AG08396 (cell line): ENCODE measurements around the gene HTR3C.
"Not testable (repeated sequence)": the region's sequence is repeated elsewhere in the genome, so short reads cannot be mapped to it uniquely, and the experiment has no call there.

ENCODE experiments used
- DNase-seq: peaks from one replicate; pipeline ENCODE4 v3.0.0; 2012; ENCODE audit warnings: low spot score, mixed read lengths

HTR3C gene

DNA sequence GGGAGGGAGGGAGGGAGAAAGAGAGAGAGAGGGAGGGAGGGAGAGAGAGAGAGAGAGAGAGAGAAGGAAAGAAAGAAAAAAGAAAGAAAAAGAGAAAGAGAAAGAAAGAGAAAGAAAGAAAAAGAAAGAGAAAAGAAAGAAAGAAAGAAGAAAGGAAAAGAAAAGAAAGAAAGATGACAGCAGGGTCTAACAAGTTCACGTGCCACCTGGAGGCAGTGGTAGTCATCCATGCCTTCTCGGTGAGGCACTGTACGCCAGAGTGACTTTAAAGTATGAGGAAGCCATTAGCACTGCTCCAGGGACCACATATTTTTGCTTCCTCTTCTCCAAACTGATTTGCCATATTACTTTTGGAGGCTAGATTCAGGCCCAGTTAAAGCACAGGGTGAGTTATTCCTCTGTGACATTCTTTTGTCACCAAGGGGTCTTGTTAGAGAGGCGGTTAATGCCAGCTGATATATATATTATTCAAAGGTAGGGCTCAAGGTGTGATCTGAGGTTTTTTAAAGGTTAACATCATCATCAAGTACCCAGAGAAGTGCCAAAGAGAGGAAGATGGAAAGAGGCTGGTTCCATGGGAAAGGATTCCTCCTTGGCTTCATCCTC lies 21.6 kb upstream of the HTR3C start, which contains the start of gene HTR3D:
Gene HTR3D (plus strand): TSS at position 556 of the 606 bp plus-strand sequence. CDS start 0 bp downstream, at position 556.
- DNase-seq = no peak

DNA sequence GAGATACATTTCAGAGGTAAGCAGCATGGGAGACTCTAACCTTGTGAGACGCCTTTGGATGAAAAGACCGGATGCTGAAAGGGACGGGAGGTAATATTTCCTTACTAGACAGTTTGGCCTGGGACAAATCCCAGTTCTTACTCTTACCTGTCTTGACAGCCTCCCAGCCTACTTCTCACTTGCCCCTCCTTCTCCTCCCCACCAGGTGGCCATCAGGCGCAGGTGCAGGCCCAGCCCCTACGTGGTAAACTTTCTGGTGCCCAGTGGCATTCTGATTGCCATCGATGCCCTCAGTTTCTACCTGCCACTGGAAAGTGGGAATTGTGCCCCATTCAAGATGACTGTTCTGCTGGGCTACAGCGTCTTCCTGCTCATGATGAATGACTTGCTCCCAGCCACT lies 15.0 kb upstream of the HTR3C start:
- no peak for DNase-seq

DNA sequence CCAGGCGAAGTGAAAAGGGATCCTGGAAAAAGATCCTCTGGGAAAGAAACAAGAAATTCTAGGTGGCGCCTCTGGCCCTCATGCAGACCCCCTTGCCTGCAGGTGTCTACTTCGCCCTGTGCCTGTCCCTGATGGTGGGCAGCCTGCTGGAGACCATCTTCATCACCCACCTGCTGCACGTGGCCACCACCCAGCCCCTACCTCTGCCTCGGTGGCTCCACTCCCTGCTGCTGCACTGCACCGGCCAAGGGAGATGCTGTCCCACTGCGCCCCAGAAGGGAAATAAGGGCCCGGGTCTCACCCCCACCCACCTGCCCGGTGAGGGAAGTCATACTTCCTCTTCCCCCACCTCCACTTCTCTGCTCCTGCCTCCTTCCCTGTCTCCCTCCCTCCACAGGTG lies 14.5 kb upstream of the HTR3C start:
- not testable (repeated sequence) for DNase-seq

DNA sequence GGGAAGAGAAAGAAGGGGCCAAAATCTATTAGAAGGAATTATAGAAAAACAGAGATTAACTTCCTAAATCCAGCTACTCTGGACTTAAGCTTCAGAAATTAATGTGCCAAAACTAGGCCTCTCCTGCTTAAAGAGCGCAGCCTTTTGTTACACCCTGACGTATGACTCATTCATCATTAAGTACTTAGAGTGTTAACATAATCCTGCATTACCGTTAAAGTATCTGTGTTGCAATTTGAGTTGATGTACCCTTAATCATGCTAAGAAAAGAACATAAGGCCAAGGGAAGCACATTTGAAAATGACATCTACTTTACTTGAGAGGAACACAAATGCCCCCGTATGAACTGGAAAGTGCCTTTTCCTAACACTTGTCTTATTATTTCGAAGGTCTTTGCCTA lies 13.4 kb upstream of the HTR3C start:
- no peak for DNase-seq

DNA sequence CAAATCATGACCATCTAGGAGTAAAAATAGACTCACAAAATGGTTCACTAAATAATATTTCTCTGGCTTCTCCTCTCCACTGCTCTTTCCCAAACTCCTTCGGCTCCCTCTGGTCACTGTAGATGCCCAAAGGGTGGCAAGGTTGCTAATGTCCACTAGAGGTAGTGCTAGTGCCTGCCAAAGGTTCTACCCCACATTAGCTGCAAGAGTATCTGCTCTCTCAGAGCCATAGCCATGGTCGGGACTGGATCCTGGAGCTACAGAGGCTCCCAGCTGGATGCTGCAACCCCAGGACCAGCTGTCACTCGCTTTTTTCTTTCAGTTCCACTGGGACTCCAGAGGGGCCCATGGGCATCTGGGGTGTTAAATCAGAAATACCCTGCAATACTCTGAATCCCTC lies 12.8 kb upstream of the HTR3C start:
- peak; percentile 49 for DNase-seq

DNA sequence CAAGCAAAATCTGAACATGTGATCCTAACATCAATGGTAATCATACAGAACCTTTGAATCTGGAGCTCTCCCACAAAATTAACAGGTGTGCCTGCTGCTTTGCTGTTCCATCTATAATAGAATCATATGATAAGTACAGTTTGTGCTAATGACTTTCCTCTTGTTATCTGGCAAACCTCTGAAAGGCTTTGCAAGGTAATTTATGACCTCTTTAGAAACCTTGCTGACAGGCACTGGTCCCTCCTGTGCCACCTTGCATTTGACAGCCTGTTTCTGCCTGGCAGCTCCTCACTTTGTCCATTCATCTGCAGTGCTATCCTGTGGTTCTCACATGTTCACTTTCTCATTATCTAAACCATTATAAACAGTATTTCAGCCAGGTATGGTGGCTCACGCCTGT lies 10.2 kb upstream of the HTR3C start:
- DNase-seq = no peak

DNA sequence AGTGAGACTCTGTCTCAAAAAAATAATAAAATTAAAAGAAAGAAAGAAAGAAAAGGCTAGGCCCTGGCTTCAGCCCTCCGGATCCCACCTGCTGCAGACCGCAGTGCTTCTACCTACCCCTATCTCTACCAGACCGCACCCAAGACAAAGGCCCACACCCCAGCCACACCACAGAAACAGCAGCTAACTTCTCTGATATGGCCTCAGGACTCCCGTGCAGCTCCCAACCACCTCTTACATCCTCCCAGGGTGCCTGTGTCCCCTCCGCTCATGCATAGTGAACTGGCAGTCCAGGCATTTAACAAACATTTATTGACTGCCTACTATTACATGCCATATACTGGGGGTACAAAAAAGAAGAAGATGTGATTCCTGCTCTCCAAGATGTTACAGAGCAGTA lies 6.9 kb upstream of the HTR3C start:
- DNase-seq = no peak

DNA sequence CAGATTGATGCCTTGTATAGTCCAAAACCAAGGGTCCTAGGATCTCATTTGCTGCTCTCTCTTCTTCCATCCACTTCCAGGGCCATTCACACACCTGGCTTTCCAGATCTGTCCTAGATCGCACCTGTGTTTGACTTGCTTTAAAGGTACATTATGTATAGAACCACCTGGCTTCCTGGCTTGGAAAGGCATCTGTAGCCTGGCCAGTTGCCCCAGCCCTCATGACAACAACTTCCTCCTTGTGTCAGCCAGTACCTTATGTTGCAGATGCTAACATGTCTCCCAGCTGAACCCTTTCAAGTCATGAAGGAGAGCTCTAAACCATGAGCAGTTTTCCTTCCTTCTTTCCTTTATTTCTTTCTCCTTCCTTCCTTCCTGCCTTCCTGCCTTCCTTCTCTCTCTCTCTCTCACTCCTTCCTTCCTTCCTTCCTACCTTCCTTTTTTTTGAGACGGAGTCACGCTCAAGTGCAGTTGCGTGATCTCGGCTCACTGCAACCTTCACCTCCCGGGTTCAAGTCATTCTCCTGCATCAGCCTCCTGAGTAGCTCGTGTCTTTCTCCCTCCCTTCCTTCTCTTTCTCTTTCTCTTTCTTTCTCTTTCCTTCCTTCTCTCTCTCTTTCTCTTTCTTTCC lies 2.5 kb upstream of the HTR3C start:
- DNase-seq = no peak

DNA sequence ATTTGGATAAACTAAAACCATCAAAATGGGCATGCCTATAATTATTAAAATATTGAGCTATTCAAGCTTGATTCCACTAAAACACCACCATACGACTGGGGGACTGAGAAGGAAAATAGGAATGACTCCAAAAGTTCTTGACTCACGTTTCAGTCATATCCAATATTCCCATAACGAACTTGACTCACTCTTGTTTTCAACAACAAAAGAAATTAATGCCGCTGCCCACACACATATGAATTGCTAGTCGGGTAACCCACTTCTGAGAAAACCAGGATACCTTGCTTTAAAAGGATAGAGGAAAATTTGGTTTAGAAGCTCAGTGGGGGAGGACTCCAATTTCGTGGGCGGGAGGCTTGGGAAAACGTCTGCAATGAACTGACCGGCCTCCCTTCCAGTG lies 5.2 kb downstream of the HTR3C start:
- no peak for DNase-seq

DNA sequence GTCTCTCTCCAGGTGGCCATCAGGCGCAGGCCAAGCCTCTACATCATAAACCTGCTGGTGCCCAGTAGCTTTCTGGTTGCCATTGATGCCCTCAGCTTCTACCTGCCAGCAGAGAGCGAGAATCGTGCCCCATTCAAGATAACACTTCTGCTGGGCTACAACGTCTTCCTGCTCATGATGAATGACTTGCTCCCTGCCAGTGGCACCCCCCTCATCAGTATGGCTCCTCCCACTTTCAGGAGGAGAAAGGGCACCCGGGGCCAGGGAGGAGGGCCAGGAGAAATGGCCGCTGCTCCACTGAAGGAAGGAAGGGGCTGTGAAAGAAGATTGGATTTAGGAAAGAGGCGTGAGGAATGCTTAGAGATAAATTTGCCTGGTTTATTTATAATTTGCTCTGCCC lies 6.6 kb downstream of the HTR3C start:
- DNase-seq = no peak

DNA sequence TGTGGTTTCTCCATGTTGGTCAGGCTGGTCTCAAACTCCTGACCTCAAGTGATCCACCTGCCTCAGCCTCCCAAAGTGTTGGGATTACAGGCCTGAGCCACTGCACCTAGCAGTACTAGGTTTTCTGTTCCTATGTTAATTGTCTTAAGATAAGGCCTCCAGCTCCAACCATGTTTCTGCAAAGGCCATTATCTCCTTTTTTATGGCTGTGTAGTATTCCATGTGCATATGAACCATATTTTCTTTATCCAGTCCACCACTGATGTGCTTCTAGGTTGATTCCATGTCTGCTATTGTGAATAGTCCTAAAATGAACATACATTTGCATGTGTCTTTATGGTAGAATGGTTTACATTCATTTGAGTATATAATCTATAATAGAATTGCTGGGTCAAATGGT lies 9.8 kb downstream of the HTR3C start:
- no peak for DNase-seq

DNA sequence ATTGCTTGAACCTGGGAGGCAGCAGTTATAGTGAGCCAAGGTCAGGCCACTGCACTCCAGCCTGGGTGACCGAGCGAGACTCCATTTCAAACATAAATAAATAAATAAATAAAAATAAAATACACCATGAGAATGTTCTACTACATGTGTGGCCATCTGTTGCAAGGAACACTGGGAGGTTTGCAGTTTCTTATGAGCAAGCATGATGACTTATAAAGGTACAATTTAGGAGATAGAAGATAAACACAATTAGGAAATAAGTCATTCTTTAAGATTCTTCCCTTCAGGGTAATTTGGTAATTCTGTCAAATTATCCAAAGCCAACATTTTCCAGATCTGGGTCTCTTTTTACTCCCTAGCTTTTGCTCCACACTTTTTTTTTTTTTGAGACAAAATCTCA lies 13.4 kb downstream of the HTR3C start:
- DNase-seq = no peak

DNA sequence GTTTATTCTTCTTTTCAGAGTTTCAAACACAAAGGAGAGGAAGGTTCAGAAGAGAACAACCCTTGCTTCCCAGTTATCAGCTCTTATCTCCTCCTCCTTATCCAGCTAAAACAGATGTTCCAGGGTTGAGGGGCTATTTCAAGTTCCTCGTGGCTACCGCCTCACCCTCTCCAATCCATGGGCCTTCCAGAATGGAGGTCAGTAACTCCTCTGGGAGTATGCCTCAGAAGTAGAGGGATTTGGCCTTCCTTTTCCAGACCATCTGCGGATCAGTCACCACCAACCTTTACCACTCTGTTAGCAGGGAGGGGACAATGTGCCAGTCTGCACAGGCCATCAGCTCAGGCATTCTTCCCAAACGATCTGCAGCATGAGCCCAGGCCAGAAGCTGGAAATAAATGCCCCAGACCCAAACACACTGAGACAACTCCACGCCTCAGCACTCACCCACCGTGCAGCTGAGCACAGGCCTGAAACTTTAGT lies 14.8 kb downstream of the HTR3C start:
- no peak for DNase-seq

DNA sequence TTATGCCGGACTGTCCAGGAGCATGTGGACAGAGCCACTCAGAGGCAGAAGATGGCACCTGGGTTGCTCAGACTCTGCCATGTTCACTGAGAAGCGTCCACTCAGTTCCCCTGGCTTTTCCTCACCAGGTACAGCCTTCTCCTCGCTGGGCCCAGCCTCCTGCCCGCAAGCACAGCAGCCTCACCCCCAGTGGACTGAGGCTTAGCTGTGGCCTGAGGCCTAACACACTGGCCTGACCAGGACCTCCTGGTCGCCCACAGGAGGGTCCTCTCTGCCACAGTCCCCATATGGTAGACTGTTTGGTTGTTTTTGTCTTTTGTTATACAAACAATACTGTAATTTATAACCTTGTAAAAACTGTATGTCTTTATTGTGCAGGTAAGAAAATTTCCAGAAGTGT lies 15.5 kb downstream of the HTR3C start:
- no peak for DNase-seq

DNA sequence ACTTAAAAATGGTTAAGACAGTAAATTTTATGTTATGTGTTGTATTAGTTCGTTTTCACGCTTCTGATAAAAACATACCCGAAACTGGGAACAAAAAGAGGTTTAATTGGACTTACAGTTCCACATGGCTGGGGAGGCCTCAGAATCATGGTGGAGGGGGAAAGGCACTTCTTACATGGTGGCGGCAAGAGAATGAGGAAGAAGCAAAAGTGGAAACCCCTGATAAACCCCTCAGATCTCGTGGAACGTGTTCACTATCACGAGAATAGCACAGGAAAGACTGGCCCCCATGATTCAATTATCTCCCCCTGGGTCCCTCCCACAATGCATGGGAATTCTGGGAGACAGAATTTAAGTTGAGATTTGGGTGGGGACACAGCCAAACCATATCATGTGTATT lies 18.3 kb downstream of the HTR3C start:
- DNase-seq = not testable (repeated sequence)

DNA sequence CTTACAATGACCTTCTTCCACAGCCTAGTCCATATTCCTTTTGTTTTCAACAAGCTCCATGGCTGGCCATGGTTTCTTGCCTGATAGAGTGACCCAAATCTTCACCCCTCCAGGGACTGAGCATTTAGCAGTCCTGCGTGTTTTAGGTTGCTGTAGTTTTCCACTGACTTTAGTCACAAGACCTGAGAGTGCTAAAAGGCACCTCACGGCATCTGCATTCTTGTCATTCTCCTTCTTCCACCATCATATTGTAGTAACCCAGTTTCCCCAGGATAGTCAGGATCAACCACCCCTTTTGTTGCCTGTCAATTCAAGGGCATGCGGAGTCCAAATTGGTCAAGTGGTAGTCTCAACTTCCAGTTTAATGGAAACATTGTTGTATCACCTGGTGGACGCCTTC lies 20.8 kb downstream of the HTR3C start:
- DNase-seq = no peak

DNA sequence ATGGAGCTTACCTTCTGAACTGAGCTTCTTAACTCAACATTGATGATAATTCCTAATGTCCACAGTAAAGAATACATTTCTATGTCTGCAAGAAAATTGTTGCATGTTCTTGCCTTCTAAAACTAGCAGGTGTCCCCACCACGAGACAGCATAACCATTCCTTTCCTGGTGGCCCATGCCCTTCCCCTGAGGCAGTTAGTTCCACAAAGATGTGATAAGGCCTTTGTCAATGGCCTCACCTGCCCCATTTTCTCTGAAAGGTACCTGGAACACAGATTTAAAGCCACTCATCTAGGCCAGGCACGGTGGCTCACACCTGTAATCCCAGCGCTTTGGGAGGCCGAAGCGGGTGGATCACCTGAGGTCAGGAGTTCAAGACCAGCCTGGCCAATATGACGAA lies 23.1 kb downstream of the HTR3C start:
- no peak for DNase-seq

DNA sequence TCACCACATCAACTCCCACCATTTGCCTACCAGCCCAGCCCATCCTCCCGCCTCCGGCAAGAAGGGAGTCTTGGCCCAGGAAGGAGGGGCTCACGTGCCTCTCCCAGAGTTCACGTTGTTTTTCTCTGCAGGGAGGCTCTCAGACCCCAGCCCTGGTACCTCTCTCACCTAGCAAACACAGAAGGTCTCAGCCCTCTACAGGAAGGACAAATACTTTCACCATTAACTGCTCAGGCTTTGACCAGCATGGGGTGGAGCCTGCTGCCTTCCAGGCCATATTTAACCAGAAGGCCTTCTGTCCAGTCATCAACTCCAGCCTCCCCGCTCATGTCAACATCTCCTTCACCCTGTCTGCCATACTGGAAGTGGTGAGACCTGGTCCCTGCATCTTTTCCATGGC lies 25.0 kb downstream of the HTR3C start:
- no peak for DNase-seq

DNA sequence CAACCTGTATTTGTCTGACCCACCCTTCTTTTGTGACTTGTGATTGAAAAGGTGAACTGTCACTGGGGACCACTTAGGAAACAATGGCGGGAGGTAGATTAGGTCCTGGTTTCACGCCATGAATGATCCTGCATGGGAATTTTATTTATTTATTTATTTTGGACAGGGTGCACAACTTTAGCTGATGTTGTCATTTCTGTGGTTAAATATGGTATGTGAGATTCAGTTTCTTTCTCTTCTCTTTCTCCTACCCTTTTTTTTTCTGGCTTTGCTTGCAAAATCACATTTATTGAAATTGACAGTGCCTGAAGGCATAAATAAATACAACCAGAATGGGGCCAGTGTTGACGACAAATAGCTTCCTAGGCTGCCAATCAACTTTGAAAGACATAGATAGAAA lies 26.0 kb downstream of the HTR3C start:
- no peak for DNase-seq

DNA sequence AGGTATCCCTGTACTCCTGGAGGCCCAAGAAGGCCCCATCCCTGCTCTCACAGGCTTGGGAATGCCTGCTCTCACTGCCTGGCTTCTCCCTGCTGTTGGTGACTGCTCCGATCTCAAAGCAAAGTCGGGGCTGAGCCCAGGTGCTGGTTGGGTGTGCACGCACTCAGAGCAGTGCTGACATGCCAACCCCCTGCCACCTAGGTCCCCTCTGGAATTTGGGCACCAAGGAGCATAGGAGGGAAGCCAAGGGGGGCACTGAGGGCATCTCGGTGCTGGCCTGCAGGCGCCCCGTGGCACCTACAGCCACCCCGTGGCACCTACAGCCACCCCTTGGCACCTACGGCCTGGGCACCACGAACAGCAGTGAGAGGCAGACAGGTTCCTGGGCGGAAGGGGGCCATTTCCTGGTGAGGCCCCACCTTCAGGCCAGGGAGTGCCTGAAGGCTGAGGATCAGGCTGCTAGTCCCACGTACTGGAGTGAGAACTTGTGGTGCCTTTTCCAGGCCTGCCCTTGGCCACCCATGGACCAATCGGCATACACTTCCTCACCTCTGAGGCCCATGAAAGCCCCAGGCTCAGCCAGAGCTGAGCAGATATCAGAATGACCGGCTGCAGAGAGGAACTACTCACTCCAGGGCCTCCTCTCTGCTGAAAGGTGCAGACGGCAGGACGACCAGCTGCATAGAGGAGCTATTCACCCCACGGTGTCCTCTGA lies 28.4 kb downstream of the HTR3C start:
- no peak for DNase-seq

DNA sequence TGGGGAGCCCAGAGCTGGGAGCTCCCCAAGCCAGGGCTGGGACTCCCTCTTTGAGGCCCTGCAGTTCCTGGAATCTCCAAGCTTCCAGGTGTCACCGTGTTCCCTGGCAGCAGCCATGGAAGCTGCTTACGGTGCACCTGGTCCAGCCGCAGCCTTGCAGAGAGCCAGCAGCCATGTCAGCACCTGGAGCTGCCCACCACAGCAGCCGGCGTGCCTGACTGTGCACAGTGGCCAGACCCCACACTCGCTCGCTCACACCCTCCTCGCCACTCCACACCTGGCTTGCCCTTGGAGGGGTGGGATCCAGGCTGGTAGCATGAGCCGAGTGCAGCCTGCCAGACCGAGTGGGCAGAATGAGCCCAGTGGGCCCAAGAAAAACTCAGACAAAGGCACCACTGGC lies 29.2 kb downstream of the HTR3C start:
- no peak for DNase-seq

DNA sequence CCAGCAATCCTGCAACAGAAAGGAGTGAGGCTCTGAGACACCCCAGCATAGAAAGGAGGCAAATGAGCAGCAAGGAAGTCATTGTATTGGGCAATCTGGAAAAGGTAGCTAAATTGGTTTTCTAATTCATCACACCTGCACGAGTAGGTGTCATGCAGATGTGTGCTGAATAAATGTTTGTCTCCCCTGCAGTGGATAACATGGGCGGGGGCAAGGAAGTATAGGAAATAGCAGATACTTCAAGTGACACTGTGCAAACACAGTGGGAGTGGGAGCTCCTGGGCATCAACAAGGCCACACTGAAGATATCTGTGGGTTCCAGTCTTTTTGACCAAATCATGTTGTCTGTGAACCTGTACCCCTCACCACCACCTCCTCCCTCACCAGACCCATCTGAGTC lies 29.6 kb downstream of the HTR3C start:
- DNase-seq = no peak

DNA sequence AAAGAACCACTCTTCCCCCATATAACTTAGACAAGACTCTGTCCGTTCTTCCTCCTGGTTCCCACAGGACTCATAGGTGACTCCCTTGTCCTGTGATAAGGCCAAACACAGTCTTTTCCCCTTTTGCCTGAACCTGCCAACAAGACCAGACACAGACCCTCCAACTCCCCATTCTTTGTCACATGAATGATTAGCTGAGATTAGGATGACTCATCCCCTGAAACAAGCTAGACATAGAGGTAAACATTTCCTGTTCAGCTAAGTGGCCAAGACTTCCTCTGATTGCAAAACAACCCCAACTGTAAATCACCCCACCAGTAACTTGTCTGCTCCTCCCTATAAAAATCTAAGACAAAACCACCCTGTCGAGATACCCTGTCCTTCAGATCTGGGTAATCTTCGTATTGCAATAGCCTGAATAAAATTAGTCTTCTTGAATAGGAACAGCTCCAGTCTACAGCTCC lies 32.6 kb downstream of the HTR3C start:
- no peak for DNase-seq
